ENCODE results near the gene NDRG2. TPM values are rescaled to one million over a fixed set of nuclear protein-coding genes. Genes with fewer than 3 reads are reported as not detected.

Gene NDRG2
- total RNA-seq, 1 experiment from 2014 or later: 18.9 TPM

- H3K9me2 ChIP-seq (ENCODE audit: insufficient read depth): no peaks in the 10 kb centered on the region
- ChIA-PET CTCF (no interaction called here), RAD21 (ENCODE audit: low non-redundant PET in 1 of 2, low total read pairs in 2 of 2, uncharacterized antibody in 2 of 2, unreplicated experiment in 2 of 2) (no interaction called here), POLR2A (no interaction called here)
- no peaks in the 10 kb centered on the region for H4K20me1 ChIP-seq (ENCODE audit: insufficient read depth)
- DNase-seq (ENCODE audit: low read depth, low spot score): no peak
- peaks cover 5% of the 10 kb centered on the region for H3K27me3 ChIP-seq (ENCODE audit: insufficient read depth, low read length)
- intact Hi-C loops (cut with micrococcal nuclease): no loop called here
- H2AFZ ChIP-seq (ENCODE audit: low read depth, low read length, poor library complexity, severe bottlenecking): no peak overlapping the region
- no peaks in the 10 kb centered on the region for H3K4me1 ChIP-seq (ENCODE audit: control insufficient read depth in 1 of 2, insufficient read depth in 2 of 2, low read length in 2 of 2)
- H3K4me3 ChIP-seq (replicated peaks in 1 of 2; ENCODE audit: low read depth in 1 of 2, low read length in 2 of 2): no peak overlapping the region
- H3K9ac ChIP-seq (ENCODE audit: low read length): no peak overlapping the region
- H3K4me2 ChIP-seq (ENCODE audit: low read length): no peak overlapping the region
- H3K79me2 ChIP-seq (ENCODE audit: insufficient read depth, low read length): no peaks in the 10 kb centered on the region
- ATAC-seq: no peak
- H3K27ac ChIP-seq (ENCODE audit: low read depth, low read length): no peak overlapping the region
- BruUV-seq (replicated peaks): no TSS peak
- TF ChIP-seq EZH2phosphoT487 (IDR thresholded peaks at IDR 0.05; ENCODE audit: borderline replicate concordance) (no peak), FOSL1 (IDR thresholded peaks at IDR 0.05; ENCODE audit: low read depth) (no peak), POLR2A (IDR thresholded peaks at IDR 0.05; ENCODE audit: borderline replicate concordance, extremely low read depth, insufficient read depth, insufficient read length) (no peak), CBX3 (IDR thresholded peaks at IDR 0.05; ENCODE audit: low read depth) (no peak), YY1 (IDR thresholded peaks at IDR 0.05; ENCODE audit: extremely low read depth, insufficient replicate concordance, low read depth, low read length) (no peak), ZFX (IDR thresholded peaks at IDR 0.05) (no peak), JUND (IDR thresholded peaks at IDR 0.05) (no peak), RAD21 (IDR thresholded peaks at IDR 0.05; ENCODE audit: low read depth) (no peak), EZH2 (IDR thresholded peaks at IDR 0.05) (no peak), ZBTB33 (IDR thresholded peaks at IDR 0.05; ENCODE audit: extremely low read depth, insufficient replicate concordance, low read length) (no peak), ELF1 (IDR thresholded peaks at IDR 0.05; ENCODE audit: borderline replicate concordance, low read depth) (no peak), SIN3A (IDR thresholded peaks at IDR 0.05; ENCODE audit: low read depth) (no peak), REST (IDR thresholded peaks at IDR 0.05; ENCODE audit: low read depth) (no peak), CEBPB (IDR thresholded peaks at IDR 0.05; ENCODE audit: low read depth) (no peak), SP1 (IDR thresholded peaks at IDR 0.05; ENCODE audit: low read depth) (no peak), ATF3 (IDR thresholded peaks at IDR 0.05) (no peak), TCF7L2 (IDR thresholded peaks at IDR 0.05; ENCODE audit: borderline replicate concordance, extremely low read depth, insufficient read depth, insufficient read length) (no peak), EGR1 (IDR thresholded peaks at IDR 0.05; ENCODE audit: low read depth) (no peak), MAX (IDR thresholded peaks at IDR 0.05) (no peak)
- H3K36me3 ChIP-seq (ENCODE audit: control insufficient read depth in 1 of 2, insufficient read depth in 2 of 2, low read length in 2 of 2): no peaks in the 10 kb centered on the region
- H3K9me3 ChIP-seq (ENCODE audit: control insufficient read depth in 1 of 2, insufficient read depth in 1 of 2, low read depth in 1 of 2, low read length in 2 of 2): no peaks in the 10 kb centered on the region
These were observed 35.2 kb upstream of the NDRG2 start for GRCh38 chr14:21059842-21060613.

Data from HCT116 (cell line).